Measurements from ENCODE around the gene KCNJ18.
"Not testable (repeated sequence)": the region's sequence is repeated elsewhere in the genome, so short reads cannot be mapped to it uniquely, and the experiment has no call there.

KCNJ18 gene

GRCh38 chr17:21686165-21687015, 5.9 kb upstream of the KCNJ18 start:
- no peak for DNase-seq

GRCh38 chr17:21687136-21687953, 5.0 kb upstream of the KCNJ18 start:
- DNase-seq: no peak

- no peak for DNase-seq
Observed at GRCh38 chr17:21688293-21688949, 3.9 kb upstream of the KCNJ18 start.

- no peak for DNase-seq
Observed at GRCh38 chr17:21689604-21690003, 2.7 kb upstream of the KCNJ18 start.

GRCh38 chr17:21690811-21691210, 1.5 kb upstream of the KCNJ18 start:
- not testable (repeated sequence) for DNase-seq

GRCh38 chr17:21691481-21691880, 842 bp upstream of the KCNJ18 start:
- not testable (repeated sequence) for DNase-seq

- not testable (repeated sequence) for DNase-seq
Observed at GRCh38 chr17:21692704-21693065, 362 bp downstream of the KCNJ18 start.

- DNase-seq: not testable (repeated sequence)
Observed at GRCh38 chr17:21693391-21693796, 1.1 kb downstream of the KCNJ18 start.

GRCh38 chr17:21693937-21694336, 1.6 kb downstream of the KCNJ18 start:
- not testable (repeated sequence) for DNase-seq

GRCh38 chr17:21696227-21696626, 3.9 kb downstream of the KCNJ18 start:
- not testable (repeated sequence) for DNase-seq

- peak; percentile 1 for DNase-seq
Observed at GRCh38 chr17:21696842-21697507, 4.7 kb downstream of the KCNJ18 start.

GRCh38 chr17:21697508-21697860, 5.2 kb downstream of the KCNJ18 start:
- DNase-seq: not testable (repeated sequence)

- DNase-seq: not testable (repeated sequence)
Observed at GRCh38 chr17:21698437-21699075, 6.2 kb downstream of the KCNJ18 start.

GRCh38 chr17:21699124-21699523, 6.8 kb downstream of the KCNJ18 start:
- DNase-seq: not testable (repeated sequence)

GRCh38 chr17:21699573-21700236, 7.4 kb downstream of the KCNJ18 start:
- peak; percentile 96 for DNase-seq

GRCh38 chr17:21701090-21701489, 8.8 kb downstream of the KCNJ18 start:
- DNase-seq: not testable (repeated sequence)

GRCh38 chr17:21702029-21702428, 9.7 kb downstream of the KCNJ18 start:
- not testable (repeated sequence) for DNase-seq

GRCh38 chr17:21702521-21702920, 10.2 kb downstream of the KCNJ18 start:
- DNase-seq: not testable (repeated sequence)

GRCh38 chr17:21702940-21703640, 10.8 kb downstream of the KCNJ18 start:
- not testable (repeated sequence) for DNase-seq

GRCh38 chr17:21703891-21704872, 11.9 kb downstream of the KCNJ18 start:
- not testable (repeated sequence) for DNase-seq

Data from RPMI8226 (cell line).